B cell (primary cell): Measurements from ENCODE around the gene CD163L1.

Source experiments
- CTCF ChIP-seq: fragments of 200-600 bp; IDR thresholded peaks from one replicate; pipeline ENCODE4 v1.8.0; 2022; ENCODE audit warnings: antibody characterized with exemption, mild to moderate bottlenecking
- EZH2 ChIP-seq: IDR thresholded peaks from 2 replicates; pipeline ENCODE4 v1.6.1; 2012; ENCODE audit warnings: borderline replicate concordance, low read depth, mild to moderate bottlenecking, moderate library complexity, low read length; ENCODE audit not compliant: insufficient read depth, poor library complexity, severe bottlenecking

- TF ChIP-seq EZH2 = no peak
- no peak for TF ChIP-seq CTCF
Observed at GRCh38 chr12:7319930-7320329, 124.0 kb downstream of the CD163L1 start.
